GM12801 (cell line): ENCODE data around the gene MSRB1.

ENCODE experiments used
- TF ChIP-seq, protein P1 (sequence below): IDR thresholded peaks from one replicate; pipeline ENCODE4 v1.5.1; 2011; ENCODE audit warnings: control low read depth; ENCODE audit not compliant: insufficient read length; ENCODE audit errors: extremely low read depth

The MSRB1 gene

GRCh38 chr16:1987198-1987597 is 44.2 kb upstream of the MSRB1 start:
- TF ChIP-seq, protein P1, sequence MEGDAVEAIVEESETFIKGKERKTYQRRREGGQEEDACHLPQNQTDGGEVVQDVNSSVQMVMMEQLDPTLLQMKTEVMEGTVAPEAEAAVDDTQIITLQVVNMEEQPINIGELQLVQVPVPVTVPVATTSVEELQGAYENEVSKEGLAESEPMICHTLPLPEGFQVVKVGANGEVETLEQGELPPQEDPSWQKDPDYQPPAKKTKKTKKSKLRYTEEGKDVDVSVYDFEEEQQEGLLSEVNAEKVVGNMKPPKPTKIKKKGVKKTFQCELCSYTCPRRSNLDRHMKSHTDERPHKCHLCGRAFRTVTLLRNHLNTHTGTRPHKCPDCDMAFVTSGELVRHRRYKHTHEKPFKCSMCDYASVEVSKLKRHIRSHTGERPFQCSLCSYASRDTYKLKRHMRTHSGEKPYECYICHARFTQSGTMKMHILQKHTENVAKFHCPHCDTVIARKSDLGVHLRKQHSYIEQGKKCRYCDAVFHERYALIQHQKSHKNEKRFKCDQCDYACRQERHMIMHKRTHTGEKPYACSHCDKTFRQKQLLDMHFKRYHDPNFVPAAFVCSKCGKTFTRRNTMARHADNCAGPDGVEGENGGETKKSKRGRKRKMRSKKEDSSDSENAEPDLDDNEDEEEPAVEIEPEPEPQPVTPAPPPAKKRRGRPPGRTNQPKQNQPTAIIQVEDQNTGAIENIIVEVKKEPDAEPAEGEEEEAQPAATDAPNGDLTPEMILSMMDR = no peak

DNA sequence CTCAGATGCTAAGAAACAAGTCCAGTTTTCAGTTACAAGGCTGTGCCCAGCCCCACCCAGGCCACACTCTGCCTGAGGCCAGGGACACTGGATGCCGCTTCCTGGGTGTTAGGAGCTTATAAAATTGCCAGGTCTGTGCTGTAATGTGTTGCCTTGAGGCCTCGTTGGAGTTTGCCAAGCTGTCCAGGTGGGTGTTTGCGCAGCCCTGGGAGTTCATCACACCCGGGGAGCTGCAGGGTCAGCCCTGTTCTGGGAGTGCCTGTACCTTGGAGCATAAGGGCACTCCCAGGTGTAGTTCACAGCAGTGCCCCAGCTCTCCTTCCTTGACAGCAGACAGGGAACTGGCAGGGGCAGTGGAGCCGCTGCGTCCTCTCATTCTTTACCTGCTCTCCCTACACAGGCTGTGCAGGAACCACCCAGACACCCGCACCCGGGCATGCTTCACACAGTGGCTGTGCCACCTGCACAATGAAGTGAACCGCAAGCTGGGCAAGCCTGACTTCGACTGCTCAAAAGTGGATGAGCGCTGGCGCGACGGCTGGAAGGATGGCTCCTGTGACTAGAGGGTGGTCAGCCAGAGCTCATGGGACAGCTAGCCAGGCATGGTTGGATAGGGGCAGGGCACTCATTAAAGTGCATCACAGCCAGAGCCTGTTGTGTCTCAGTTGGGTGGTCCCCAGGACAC is 42.6 kb upstream of the MSRB1 start:
- TF ChIP-seq, protein P1 = no peak

- TF ChIP-seq, protein P1 = no peak
These were observed 41.6 kb upstream of the MSRB1 start for GRCh38 chr16:1984347-1985225.

- TF ChIP-seq, protein P1 = no peak
These were observed 40.7 kb upstream of the MSRB1 start, which contains the start of gene GFER for GRCh38 chr16:1983544-1984346. TSS of gene GFER (plus strand) at chr16:1984193. CDS start at chr16:1984219, 26 bp downstream.

DNA sequence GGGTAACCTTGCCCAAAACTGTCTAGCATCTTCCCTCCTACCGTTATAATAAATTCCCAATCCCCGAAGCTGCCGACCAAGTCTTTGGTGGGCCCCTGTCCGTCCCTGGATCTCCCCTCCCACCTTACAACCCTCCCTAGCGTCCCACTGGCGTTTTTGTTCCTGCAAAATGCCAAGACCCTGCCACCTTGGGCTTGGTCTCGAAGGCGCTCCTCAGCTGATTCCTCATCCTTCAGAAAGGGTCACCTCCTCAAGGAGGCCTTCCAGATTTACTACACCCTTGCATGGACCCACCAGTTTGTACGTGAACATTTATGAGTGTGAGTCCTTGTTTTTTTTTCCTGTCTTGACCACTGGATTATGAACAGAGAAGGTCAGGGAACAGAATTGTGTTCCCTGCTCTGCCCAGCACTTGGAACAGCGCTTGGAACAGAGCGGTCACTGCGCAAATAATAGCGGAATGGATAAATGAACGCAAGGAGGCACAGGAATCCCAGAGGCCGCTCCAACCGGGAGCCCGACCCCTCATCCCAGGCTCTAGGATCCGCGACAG is 40.1 kb upstream of the MSRB1 start:
- TF ChIP-seq, protein P1 = no peak

- TF ChIP-seq, protein P1 = no peak
These were observed 39.0 kb upstream of the MSRB1 start for GRCh38 chr16:1982013-1982433.
